ENCODE results near the gene CFTR.
"Not testable (repeated sequence)": the region's sequence is repeated elsewhere in the genome, so short reads cannot be mapped to it uniquely, and the experiment has no call there.

CFTR gene

DNA sequence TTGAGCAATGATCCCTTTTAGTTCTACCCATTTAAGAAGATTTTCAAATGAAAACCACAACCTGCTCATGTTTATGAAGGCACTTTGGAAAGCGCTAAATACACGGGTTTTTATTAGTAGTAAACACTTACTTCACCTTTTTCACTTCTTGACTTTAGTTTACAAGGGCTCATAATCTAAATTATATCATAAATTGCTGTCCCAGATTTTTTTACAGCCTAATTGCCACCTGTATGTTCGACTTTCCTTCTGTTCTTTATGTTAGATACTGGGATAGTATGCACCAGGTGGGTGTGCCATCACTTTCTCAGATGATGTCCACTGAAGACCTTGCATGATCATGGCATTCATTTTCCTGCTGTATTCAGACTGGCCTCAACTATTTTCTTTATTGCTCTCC is 22.5 kb downstream of the CFTR start:
- DNase-seq (ENCODE audit: low spot score), result no peak

DNA sequence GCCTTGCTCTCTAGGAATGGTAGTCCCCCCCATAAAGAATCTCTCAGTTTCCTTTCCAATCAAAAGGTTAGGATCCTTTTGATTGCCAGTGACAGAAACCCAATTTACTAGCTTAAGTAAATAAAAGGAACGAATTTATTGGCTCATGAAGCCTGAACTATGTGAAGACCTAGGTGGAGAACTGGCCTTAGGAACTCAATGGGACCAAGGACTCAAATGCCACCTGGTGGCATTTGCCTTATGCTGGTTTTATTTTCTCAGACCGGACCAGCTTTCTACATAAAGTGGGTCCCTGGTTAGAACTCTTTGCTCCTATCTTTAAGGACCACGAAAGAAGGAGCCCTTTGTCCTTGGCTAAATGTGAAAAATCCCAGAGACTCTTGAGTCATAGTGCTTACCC is 25.4 kb downstream of the CFTR start:
- DNase-seq (ENCODE audit: low spot score), result no peak

DNA sequence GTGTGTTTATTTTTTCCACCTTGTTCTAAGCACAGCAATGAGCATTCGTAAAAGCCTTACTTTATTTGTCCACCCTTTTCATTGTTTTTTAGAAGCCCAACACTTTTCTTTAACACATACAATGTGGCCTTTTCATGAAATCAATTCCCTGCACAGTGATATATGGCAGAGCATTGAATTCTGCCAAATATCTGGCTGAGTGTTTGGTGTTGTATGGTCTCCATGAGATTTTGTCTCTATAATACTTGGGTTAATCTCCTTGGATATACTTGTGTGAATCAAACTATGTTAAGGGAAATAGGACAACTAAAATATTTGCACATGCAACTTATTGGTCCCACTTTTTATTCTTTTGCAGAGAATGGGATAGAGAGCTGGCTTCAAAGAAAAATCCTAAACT is 28.9 kb downstream of the CFTR start:
- no peak for DNase-seq (ENCODE audit: low spot score)

DNA sequence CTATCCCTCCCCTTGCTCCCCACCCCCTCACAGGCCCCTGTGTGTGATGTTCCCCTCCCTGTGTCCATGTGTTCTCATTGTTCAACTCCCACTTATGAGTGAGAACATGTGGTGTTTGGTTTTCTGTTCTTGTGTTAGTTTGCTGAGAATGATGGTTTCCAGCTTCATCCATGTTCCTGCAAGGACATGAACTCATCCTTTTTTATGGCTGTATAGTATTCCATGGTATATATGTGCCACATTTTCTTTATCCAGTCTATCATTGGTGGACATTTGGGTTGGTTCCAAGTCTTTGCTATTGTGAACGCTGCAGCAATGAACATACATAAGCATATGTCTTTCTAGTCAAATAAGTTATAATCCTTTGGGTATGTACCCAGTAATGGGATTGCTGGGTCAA is 37.4 kb downstream of the CFTR start:
- not testable (repeated sequence) for DNase-seq (ENCODE audit: low spot score)

DNA sequence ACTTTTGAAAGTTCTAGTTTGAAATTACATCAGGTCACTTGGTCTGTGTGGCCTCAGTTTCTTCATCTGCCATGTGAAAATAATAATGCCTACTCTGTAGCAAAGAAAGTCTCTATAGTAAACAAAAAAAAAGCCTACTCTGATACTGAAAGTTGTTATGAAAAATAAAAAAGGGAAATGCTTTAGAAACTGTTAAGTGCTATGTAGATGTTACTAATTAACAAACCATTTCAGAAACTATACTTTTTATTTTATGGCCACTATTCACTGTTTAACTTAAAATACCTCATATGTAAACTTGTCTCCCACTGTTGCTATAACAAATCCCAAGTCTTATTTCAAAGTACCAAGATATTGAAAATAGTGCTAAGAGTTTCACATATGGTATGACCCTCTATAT is 50.6 kb downstream of the CFTR start:
- DNase-seq (ENCODE audit: low spot score), result no peak

DNA sequence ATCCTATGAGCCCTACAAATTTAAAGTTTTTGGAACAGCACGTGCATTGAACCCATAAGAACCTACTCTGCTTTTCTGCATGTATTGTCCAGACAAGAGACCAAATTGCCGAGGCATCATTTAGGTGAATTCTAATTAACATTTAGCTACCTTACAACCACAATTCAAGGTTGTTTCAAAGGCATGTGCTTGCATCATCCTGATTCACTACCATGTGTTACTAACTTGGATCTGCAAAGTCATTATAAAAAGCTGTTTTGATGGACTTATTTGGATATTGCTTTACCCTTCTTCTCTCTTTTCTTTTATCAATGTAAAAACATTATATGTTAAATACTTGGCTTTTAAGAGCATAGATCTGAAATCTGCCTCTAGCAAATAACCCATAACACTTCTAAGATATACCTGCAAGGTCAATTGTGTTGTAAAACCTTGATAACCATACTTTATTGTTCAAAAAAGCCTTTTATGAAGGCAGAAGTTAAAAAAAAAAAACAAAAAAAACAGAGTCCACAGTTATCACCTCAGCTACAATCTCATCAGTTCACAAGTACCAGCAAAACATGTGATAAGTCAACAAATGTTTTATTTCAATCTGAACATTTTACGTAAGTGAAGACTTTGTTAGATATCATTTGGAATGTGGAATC is 51.9 kb downstream of the CFTR start:
- no peak for DNase-seq (ENCODE audit: low spot score)

DNA sequence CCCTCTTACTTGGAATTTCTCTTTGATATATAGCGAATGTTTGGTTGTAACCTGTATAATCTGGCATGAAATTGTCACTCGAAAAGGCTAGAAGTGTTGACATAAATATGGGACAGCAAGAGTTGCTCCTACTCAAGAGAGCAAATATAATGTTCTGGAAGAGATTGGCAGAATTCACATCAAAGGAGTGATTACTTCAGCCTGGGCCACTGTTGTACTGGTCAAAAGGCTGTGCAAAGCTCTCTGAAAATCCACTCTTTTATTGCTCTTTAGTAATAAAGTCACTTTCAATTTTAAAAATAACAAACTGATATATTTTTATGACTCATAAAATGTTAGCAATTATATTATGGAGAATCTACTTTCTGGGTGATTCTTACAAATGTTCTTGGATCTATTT is 58.2 kb downstream of the CFTR start:
- no peak for DNase-seq (ENCODE audit: low spot score)

DNA sequence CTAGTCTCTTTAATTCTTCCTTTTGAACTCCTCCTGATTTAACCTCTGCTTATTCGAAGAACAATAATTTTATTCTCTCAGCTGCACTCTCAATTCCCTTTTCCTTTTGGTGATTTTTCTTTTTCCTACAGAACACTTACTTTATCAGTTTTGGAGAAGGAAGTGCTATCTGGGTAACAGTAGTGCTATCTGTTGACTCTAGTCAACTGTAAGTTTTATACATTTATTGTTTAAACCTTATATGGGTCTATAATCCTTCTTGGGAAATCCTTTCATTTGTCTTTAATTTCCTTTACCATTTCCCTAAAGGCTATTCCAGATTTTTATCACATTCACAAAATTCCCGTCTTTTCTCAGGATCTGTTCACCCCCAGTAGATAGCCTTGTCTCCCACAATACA is 64.2 kb downstream of the CFTR start:
- DNase-seq (ENCODE audit: low spot score), result no peak

DNA sequence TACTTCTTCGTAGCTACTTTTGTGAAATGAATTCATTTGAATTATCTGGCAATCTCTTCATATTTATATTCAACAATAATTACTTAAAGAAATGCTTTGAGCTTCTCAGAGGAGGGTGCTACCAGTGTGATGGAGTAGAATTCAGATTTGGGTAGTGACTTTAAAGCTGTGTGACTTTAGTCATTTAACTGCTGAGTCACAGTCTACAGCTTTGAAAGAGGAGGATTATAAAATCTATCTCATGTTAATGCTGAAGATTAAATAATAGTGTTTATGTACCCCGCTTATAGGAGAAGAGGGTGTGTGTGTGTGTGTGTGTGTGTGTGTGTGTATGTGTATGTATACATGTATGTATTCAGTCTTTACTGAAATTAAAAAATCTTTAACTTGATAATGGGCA is 68.2 kb downstream of the CFTR start:
- DNase-seq (ENCODE audit: low spot score), result no peak

DNA sequence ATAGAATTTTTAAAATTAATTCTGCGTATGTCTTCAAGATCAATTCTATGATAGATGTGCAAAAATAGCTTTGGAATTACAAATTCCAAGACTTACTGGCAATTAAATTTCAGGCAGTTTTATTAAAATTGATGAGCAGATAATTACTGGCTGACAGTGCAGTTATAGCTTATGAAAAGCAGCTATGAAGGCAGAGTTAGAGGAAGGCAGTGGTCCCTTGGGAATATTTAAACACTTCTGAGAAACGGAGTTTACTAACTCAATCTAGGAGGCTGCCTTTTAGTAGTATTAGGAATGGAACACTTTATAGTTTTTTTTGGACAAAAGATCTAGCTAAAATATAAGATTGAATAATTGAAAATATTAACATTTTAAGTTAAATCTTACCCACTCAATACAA is 70.8 kb downstream of the CFTR start:
- DNase-seq (ENCODE audit: low spot score), result no peak

DNA sequence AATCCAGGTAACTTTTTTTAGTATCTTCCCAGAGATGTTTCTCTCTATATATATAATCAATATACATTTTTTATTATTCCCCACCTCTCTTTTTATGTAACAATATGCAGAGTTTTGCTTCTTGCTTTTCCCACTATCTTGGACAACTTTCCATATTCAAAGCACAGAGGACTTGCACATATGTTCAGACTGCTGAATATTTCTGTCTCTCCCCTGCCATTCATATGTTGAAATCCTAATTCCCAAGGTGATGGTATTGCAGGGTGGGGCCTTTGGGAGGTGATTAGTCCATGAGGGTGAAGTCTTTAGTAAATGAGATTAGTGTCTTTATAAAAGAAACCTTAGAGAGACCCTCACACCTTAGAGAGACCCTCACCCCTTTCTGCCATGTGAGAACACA is 72.8 kb downstream of the CFTR start:
- no peak for DNase-seq (ENCODE audit: low spot score)

DNA sequence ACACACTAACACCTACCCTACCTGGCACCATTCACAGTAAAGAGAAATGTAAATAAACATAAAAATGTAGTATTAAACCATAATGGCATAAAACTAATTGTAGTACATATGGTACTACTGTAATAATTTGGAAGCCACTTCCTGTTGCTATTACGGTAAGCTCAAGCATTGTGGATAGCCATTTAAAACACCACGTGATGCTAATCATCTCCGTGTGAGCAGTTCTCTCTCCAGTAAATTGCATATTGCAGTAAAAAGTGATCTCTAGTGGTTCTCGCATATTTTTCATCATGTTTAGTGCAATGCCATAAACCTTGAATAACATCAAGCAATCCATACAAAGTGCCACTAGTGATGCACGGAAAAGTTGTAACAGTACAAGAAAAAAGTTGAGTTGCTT is 75.4 kb downstream of the CFTR start:
- no peak for DNase-seq (ENCODE audit: low spot score)

DNA sequence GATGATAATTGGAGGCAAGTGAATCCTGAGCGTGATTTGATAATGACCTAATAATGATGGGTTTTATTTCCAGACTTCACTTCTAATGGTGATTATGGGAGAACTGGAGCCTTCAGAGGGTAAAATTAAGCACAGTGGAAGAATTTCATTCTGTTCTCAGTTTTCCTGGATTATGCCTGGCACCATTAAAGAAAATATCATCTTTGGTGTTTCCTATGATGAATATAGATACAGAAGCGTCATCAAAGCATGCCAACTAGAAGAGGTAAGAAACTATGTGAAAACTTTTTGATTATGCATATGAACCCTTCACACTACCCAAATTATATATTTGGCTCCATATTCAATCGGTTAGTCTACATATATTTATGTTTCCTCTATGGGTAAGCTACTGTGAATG is 79.6 kb downstream of the CFTR start:
- DNase-seq (ENCODE audit: low spot score), result no peak

DNA sequence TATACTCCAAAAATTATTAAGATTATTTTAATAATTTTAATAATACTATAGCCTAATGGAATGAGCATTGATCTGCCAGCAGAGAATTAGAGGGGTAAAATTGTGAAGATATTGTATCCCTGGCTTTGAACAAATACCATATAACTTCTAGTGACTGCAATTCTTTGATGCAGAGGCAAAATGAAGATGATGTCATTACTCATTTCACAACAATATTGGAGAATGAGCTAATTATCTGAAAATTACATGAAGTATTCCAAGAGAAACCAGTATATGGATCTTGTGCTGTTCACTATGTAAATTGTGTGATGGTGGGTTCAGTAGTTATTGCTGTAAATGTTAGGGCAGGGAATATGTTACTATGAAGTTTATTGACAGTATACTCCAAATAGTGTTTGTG is 80.2 kb downstream of the CFTR start:
- no peak for DNase-seq (ENCODE audit: low spot score)

DNA sequence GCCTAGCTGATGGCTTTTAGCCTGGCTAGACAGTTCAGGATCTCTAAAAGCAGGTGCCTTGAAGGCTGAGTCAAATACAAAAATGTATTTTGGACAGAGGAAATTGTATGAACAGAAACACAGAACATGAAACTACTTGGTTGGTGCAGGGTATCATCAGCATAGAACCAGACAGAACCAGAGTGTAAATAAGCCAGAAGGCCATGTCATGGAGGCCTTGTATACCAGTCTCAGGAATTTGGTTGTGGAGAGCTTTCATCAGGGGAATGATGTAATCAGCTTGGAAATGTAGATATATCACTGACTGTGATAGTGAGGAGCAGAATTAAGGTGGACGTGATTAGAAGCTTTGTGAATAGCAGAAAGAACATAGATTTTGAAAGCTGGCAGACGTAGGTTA is 82.9 kb downstream of the CFTR start:
- DNase-seq (ENCODE audit: low spot score), result no peak

DNA sequence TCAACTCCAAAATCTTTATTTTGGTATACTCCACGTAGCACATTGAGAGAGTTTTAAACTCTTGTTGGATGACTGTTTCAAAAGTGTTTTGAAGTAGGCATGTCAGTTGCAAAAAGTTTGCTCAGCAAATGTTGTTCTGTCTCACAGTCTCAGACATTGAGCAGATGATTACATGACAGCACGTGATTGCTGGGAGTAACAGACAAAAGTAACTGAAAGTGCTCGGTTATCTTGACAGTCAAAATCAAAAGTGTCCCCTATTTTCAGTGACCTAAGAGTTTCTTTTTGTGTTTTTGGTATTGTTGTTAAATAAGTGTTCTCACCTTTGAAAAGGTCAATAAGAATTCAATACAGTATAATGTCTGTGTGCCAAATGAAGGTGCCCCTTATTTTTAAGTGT is 84.3 kb downstream of the CFTR start:
- DNase-seq (ENCODE audit: low spot score), result no peak

DNA sequence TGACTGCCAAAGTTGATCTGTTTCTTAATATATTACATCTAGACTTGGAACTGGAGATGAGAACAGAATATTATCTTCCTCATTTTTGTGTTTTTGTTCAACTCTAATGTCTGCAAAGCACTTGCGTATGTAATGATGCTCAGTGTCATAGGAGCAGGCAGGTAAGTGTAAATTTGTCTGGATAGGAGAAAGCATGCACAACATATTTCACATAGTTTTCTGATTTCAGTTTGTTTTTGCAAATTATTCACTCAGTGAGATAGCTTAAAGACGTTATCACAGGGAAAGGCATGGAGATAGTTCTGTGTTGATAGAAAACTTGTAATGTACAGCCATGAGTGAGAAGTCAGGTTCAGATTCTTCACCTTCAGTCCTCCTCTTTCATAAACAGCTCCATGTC is 84.8 kb downstream of the CFTR start:
- no peak for DNase-seq (ENCODE audit: low spot score)

DNA sequence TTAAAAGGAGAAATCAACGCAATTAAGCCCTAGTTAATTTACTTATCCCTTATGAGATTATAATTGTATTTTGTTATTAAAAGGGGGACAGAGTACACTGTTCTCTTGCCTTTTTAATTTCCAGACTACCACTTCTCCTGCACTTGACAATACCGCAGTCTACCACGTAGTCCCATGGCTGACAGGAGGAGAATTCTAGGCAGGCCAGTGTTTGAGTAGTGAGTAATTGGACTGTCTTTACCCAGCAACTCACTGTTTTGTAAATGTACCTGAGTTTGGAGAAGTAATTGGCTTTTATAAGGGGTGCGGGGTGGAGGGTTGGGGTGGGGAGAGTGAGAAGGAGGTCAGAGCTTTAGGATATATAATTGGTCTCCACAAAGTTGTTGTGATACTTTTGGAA is 85.4 kb downstream of the CFTR start:
- no peak for DNase-seq (ENCODE audit: low spot score)

DNA sequence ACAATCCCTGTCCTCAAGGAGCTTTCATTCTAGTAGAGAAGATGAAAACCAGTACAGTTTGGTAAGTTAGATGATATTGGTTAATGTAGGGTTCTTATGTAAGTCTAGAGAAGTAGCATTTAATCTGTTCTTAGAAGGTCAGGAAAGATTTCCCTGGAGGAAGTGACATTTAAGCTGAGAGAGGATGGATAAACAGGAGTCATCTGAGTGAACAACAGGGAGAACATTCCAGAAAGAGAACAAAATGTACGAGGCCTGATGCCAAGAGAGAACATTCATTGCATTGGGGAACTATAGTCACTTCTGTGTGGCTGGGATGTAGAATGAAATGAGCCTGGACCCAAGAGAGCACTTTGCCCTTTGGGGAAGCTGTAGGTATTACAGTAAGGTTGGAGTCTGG is 88.0 kb downstream of the CFTR start:
- no peak for DNase-seq (ENCODE audit: low spot score)

DNA sequence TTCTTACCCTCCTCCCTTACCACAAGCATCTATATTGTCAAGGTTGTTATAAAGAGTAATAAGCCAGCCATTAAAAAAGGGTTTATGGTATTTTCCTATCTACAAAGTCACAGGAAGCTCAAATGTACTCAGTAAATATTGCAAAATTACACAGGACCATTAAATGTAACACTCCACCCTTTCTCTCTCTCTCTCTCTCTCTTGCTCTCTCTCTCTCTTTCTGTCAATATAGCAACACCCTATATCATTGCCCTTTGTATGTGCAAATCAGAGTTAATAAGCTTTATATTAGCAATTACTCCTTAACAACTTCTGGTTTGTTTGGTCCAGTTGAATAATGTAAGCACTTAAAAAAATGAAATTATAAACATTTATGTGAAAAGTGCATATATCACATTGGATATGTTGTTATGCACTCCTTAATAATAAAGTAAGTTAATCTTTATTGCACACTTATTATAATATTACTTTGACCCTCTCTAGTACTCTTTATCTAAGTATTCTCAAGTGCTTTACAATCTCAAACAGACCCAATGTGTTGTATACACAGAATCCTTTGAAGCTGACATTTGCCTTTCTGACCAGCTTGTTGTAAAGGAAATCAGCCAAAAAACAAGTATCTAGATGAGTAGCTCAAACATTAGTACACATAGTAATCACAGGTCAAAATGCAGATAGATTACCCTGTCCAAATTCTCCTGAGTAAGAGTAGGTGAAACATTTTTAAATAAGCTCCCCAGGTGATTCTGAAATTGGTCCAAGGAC is 93.2 kb downstream of the CFTR start:
- no peak for DNase-seq (ENCODE audit: low spot score)

DNA sequence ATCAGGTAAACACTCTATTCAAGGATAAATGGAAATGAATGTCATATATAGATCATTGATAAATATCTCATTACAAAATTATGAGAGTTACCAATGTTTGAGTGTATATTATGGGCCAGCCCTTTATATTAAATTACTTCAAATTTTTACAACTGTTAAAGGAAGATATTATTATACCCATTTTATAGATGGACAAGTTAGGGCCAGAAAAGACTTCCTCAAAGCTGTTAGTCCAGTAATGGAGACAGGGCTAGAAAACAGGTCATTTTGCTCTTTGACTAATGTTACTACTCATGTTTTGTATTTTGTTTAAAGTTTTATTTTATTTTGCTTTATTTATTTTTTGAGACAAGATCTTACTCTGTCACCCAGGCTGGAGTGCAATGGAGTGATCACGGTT is 101.6 kb downstream of the CFTR start:
- no peak for DNase-seq (ENCODE audit: low spot score)

DNA sequence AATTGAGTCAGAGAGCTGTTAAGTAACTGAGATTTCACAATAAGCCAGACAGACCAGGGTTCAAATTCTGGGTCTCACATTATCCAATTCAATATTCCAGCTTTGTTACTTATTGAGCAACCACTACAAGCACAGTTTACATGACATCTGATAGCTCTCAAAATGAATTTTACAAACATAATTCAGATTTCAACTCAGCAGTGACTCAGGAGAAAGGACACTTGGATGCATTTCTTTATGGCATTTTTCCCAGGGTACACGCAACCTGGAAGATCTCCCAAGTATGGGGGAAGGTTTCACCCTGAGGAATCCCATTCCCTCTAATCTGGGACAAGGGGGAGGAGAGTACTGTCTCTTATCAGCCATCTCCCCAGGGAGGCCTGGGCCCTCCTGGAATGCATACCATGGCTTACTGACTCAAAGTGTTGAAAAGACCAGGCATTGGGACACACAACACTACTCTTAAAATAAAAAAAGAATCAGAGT is 102.4 kb downstream of the CFTR start:
- DNase-seq (ENCODE audit: low spot score), result peak; percentile 15

DNA sequence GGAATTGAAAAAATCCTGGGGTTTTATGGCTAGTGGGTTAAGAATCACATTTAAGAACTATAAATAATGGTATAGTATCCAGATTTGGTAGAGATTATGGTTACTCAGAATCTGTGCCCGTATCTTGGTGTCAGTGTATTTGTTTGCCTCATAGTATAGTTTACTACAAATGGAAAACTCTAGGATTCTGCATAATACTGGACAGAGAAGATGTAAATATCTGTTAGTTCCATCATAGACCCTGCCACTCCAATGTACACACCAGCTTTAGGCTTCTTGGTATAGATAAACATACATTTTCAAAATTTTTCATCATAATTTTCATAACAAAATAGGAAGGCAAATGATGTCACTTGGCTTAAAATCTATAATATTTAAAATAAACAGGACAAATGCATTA is 108.1 kb downstream of the CFTR start:
- DNase-seq (ENCODE audit: low spot score), result no peak

DNA sequence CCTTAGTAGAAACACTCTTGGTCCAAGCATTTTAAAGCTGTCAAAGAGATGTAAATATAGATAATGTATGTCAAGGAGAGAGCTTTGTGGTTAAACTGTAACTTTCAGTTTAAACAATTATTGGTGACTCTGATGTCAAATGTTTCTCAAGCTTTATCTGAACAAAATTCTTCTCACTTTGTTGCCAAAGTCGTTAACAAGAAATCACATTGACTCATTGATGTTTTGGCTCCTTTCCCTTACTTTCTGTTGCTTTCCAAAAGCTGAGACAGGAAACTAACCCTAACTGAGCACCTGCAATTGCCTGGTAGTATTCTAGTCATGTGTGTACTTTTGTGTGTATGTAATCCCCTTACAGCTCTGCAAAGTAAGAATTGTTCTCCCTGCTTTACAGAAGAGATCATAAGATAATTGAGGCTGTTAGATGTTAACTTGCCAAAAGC is 108.5 kb downstream of the CFTR start:
- DNase-seq (ENCODE audit: low spot score), result no peak

Data from iPS-NIHi11 (cell line).